Measurements from ENCODE around the gene RTL10.

GRCh38 chr22:19853879-19854777 is 546 bp downstream of the RTL10 start:
- TF ChIP-seq TAF1 (IDR thresholded peaks at IDR 0.05; ENCODE audit: low read depth): no peak
- no peak for TF ChIP-seq RAD21 (IDR thresholded peaks at IDR 0.05; ENCODE audit: low read depth)
- TF ChIP-seq YY1 (IDR thresholded peaks at IDR 0.05; ENCODE audit: low read depth): no peak
- TF ChIP-seq EP300 (IDR thresholded peaks at IDR 0.05; ENCODE audit: borderline replicate concordance): no peak; the same call in 1 of the 2 replicates

Data from Ishikawa (cell line).